Thyroid gland (tissue), 4 donors: ENCODE measurements around the gene SLC25A42. TPM values are rescaled to one million over a fixed set of nuclear protein-coding genes. Genes with fewer than 3 reads are reported as not detected.

Source experiments
- DNase-seq, 2 donors: peaks; one replicate each; pipeline ENCODE4 v3.0.0-alpha.2; 2019
- H3K27ac ChIP-seq, 3 donors: fragments of 200-600 bp; sonication (generic); 1 replicate in 2 of 3; 2 replicates in 1 of 3; pipeline ENCODE4 v1.5.1; 2016 to 2019; ENCODE audit warnings: mild to moderate bottlenecking in 1 of 3, moderate library complexity in 1 of 3
- H3K27me3 ChIP-seq: fragments of 200-600 bp; sonication (generic); one replicate; pipeline ENCODE4 v1.5.1; 2019
- H3K36me3 ChIP-seq, 2 donors: fragments of 200-600 bp; sonication (generic); one replicate each; pipeline ENCODE4 v1.5.1; 2016 to 2019
- H3K4me1 ChIP-seq, 2 donors: fragments of 200-600 bp; sonication (generic); one replicate each; pipeline ENCODE4 v1.5.1; 2017 to 2019
- H3K4me3 ChIP-seq, 3 donors: fragments of 200-600 bp; sonication (generic); replicated peaks in 1 of 3; 1 replicate in 2 of 3; 2 replicates in 1 of 3; pipeline ENCODE4 v1.5.1; 2016; ENCODE audit warnings: mild to moderate bottlenecking in 1 of 3
- H3K9me3 ChIP-seq: fragments of 200-600 bp; sonication (generic); one replicate; pipeline ENCODE4 v1.5.1; 2017
- POLR2A ChIP-seq, 2 donors: fragments of 450-650 bp; IDR thresholded peaks; one replicate each; pipeline ENCODE4 v1.6.1; 2017; ENCODE audit warnings: antibody characterized with exemption in 2 of 2, mild to moderate bottlenecking in 2 of 2, moderate library complexity in 1 of 2
- WGBS, 2 donors: methylation state at CpG; one replicate each; pipeline ENCODE4 v1.1.5; 2017; 5-methylcytosine and 5-hydroxymethylcytosine counted together
- intact Hi-C: fragments of 100-400 bp; cut with DNase I; formaldehyde crosslinking; loops from one replicate; pipeline ENCODE4 v1.15.1; 2023
- total RNA-seq, 4 donors: library from RNA; depleted of rRNA; stranded (reverse); fragments of >200 nt; gene quantifications; one replicate each; pipeline ENCODE4 v1.2.3, GENCODE V29; 2016
- TF ChIP-seq, protein P1 (sequence below), 6 experiments: fragments of 200-600 bp in 3 of 6; fragments of 450-650 bp in 3 of 6; sonication (generic) in 3 of 6; IDR thresholded peaks; one replicate each; pipeline ENCODE4 v1.5.1; 2016 to 2019; ENCODE audit warnings: antibody characterized with exemption in 6 of 6, mild to moderate bottlenecking in 2 of 6, inconsistent platforms in 1 of 6, moderate library complexity in 1 of 6

SLC25A42 gene
- total RNA-seq, 4 donors from 2014 or later: 28.0 to 43.9 (median 33.9) TPM

DNA sequence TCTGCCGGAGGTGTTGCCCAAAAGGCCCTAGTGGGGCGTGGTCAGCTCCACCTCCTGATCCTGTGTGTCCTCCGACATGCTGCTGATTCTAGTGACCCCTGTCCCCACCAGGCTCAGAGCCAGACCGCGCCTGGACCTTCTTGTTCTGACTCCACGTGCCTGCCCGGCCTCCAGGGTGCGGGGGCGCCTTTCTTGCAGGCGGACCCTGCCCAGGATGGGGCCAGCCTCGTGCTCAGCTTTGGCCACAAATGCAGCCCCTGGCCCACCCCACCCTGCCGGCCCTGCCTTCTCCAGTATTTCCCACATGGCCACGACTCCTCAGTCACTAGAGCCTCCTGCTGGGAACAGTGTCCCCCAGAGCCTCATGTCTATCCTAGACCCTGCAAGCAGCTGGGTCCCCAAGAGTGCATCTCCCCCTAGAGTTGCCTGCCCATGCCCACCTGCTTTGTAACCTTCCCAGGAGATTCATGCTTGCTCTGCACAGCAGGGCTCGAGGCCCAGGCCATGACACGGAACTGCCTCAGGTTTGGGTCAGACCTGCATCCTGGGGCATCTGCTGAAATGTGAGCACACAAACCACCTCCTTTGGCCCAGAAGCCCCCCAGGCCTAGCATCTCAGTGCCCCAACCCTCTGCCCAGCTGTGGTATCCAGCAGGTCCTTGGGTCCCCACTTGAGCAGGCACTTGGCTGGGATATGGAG is 47.5 kb downstream of the SLC25A42 start:
- Histone ChIP-seq H3K9me3 (no peaks in the 10 kb centered on the region), H3K36me3 (no peaks in the 10 kb centered on the region), H3K27ac (peak overlapping the region; percentile 39 to 78 (median 78)), H3K27me3 (no peaks in the 10 kb centered on the region), H3K4me3 (no peak overlapping the region), H3K4me1 (peaks cover 19 to 38% of the 10 kb centered on the region in 2 donors)
- no peak for TF ChIP-seq POLR2A (IDR thresholded peaks at IDR 0.05)
- TF ChIP-seq, protein P1, sequence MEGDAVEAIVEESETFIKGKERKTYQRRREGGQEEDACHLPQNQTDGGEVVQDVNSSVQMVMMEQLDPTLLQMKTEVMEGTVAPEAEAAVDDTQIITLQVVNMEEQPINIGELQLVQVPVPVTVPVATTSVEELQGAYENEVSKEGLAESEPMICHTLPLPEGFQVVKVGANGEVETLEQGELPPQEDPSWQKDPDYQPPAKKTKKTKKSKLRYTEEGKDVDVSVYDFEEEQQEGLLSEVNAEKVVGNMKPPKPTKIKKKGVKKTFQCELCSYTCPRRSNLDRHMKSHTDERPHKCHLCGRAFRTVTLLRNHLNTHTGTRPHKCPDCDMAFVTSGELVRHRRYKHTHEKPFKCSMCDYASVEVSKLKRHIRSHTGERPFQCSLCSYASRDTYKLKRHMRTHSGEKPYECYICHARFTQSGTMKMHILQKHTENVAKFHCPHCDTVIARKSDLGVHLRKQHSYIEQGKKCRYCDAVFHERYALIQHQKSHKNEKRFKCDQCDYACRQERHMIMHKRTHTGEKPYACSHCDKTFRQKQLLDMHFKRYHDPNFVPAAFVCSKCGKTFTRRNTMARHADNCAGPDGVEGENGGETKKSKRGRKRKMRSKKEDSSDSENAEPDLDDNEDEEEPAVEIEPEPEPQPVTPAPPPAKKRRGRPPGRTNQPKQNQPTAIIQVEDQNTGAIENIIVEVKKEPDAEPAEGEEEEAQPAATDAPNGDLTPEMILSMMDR (IDR thresholded peaks at IDR 0.05): no peak
- no peak for DNase-seq
- 75 to 93% methylated on average over 13 to 14 of the region's 15 CpGs for WGBS, 2 donors
- intact Hi-C loops: no loop called here

DNA sequence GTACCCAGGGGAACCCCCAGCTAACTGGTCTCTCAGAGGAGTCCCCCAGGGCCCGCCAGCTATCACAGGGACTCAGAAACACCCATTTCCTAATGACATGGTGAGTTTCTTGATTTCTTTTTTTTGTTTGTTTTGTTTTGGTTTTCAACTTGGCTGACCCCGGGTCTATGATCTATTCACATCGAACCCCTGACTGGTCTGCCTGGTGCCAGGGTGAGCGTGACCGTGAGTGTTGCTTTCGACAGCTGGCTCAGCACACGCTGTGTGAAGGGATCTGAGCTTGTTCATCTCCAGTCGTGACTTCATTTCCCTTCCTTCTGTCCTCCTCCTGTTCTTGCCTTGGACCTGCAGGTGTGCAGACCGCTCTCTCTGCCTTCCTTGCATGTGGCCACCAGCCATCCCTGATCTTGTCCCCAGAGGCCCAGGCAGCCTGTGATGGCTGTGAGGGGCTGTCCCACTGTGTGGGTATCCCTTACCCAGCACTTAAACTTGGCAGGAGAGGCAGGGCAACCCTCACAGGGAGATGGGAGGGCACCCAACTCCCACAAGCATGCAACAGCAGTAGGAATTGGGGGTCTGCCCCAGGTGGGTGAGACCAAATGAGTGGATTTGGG is 48.3 kb downstream of the SLC25A42 start:
- Histone ChIP-seq H3K27ac (peak overlapping the region; percentile 39 to 78 (median 78)), H3K4me3 (no peak overlapping the region), H3K27me3 (no peaks in the 10 kb centered on the region), H3K36me3 (no peaks in the 10 kb centered on the region), H3K4me1 (peaks cover 16 to 32% of the 10 kb centered on the region in 2 donors), H3K9me3 (no peaks in the 10 kb centered on the region)
- intact Hi-C loops: no loop called here
- peak in 1 of 2 donors; percentile 15 for TF ChIP-seq POLR2A (IDR thresholded peaks at IDR 0.05)
- TF ChIP-seq, protein P1 (IDR thresholded peaks at IDR 0.05): no peak
- 54 to 59% methylated on average over 9 of the region's 9 CpGs for WGBS, 2 donors
- peak; percentile 61 to 71 for DNase-seq

DNA sequence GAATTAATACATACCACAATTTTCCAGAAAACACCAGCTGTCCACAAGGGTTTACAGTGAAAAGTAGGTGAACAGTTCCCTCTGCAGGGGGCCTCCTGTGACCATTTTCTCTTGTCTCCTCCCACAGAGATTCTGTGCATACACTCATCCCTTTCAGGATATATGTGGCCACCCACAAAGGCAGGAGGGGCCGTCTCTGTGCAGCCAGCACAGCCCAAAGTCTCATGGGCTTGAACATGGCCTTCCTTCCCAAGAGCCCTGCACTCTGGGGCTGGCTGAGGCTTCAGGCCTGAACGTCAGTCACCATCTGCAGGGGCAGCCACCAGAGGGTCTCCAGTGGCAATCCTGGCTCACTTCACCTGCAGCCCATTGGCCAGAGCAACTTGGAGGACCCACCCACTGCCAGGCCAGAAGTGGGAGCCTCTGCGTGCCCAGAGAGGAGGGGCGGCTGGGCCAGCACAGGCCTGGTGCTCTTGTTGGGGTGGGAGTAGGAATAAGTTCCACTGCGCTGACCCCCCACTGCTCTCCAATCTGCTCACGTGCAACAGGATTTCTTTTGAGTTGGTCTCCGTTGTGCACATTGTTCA is 49.3 kb downstream of the SLC25A42 start:
- no peak for DNase-seq
- Histone ChIP-seq H3K27me3 (no peaks in the 10 kb centered on the region), H3K4me1 (peaks cover 16 to 23% of the 10 kb centered on the region in 2 donors), H3K4me3 (no peak overlapping the region), H3K9me3 (no peaks in the 10 kb centered on the region), H3K27ac (peak overlapping the region in 2 of 3 donors; percentile 41 to 78), H3K36me3 (no peaks in the 10 kb centered on the region)
- WGBS, 2 donors: 43 to 57% methylated on average over 2 to 5 of the region's 7 CpGs
- intact Hi-C loops: no loop called here
- TF ChIP-seq, protein P1 (IDR thresholded peaks at IDR 0.05): peak in 3 of 6 experiments; percentile 6 to 19 (median 16)
- no peak for TF ChIP-seq POLR2A (IDR thresholded peaks at IDR 0.05)

DNA sequence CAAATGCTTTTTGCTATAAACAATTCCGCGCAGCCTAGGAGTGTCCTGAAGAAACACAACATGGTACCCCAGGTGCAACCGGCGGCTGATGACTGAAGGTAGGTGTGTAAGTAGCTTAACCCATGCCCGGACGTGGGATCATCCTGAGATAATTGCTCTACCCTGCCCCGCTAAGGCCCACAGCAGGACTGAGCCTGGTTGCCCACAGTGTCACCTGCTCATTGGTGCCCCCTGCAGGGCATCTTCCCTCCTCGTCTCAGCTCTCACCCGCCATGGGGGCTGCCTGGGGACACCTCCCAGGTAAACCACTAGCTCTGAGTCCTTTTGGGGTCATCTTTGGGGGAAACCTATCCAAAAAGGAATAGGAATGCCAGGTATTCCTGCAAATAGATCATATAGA is 52.2 kb downstream of the SLC25A42 start:
- Histone ChIP-seq H3K27me3 (no peaks in the 10 kb centered on the region), H3K4me3 (no peak overlapping the region), H3K9me3 (no peaks in the 10 kb centered on the region), H3K4me1 (peaks cover 16 to 23% of the 10 kb centered on the region in 2 donors), H3K27ac (no peak overlapping the region), H3K36me3 (peaks cover 7% of the 10 kb centered on the region in 2 donors)
- no peak for DNase-seq
- TF ChIP-seq, protein P1 (IDR thresholded peaks at IDR 0.05): peak in 5 of 6 experiments; percentile 9 to 50 (median 36)
- TF ChIP-seq POLR2A (IDR thresholded peaks at IDR 0.05): no peak
- WGBS, 2 donors: 64 to 84% methylated on average over 5 to 9 of the region's 9 CpGs
- intact Hi-C loops: no loop called here
